C4-2B (cell line): ENCODE data around the gene CLSTN3.

Experiments
- ZFX ChIP-seq: fragments of 450-650 bp; IDR thresholded peaks from 2 replicates; pipeline ENCODE4 v1.6.1; 2017
- TF ChIP-seq, protein P1 (sequence below): fragments of 450-650 bp; conservative IDR thresholded peaks from 2 replicates; pipeline ENCODE4 v1.5.1; 2017; ENCODE audit warnings: mild to moderate bottlenecking

DNA sequence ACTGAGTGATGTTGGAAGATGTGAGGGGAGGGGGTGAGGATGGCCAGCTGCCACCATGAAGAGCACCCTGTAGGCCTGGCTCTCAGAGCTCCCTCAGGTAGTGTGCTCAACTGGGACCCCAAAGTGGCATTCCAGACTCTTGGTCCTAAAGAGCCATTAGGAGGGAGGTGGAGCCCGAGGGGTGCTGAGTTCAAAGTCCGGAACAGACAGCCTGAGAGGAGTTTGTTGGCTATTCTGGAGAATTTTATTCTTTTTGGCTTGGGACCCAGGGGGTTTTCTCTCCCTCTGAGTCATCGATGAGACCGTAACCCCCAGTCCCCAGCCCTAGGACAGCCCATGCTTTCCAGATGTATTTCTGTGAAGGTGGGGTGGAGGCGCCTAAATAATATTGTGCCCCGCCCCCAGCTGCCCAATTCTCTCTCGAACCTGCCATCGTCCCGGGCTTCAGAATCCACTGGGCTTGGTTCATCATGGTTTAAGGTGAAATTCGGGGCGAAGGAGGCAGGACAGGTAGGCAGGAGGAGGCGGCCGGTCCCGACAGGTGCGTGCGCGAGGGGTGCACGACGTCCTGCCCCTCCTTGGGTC lies 792 bp upstream of the CLSTN3 start:
- TF ChIP-seq, protein P1, sequence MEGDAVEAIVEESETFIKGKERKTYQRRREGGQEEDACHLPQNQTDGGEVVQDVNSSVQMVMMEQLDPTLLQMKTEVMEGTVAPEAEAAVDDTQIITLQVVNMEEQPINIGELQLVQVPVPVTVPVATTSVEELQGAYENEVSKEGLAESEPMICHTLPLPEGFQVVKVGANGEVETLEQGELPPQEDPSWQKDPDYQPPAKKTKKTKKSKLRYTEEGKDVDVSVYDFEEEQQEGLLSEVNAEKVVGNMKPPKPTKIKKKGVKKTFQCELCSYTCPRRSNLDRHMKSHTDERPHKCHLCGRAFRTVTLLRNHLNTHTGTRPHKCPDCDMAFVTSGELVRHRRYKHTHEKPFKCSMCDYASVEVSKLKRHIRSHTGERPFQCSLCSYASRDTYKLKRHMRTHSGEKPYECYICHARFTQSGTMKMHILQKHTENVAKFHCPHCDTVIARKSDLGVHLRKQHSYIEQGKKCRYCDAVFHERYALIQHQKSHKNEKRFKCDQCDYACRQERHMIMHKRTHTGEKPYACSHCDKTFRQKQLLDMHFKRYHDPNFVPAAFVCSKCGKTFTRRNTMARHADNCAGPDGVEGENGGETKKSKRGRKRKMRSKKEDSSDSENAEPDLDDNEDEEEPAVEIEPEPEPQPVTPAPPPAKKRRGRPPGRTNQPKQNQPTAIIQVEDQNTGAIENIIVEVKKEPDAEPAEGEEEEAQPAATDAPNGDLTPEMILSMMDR: no peak
- TF ChIP-seq ZFX: no peak
